IMR-90 (cell line): ENCODE measurements around the gene JMJD1C. TPM values are rescaled to one million over a fixed set of nuclear protein-coding genes. Genes with fewer than 3 reads are reported as not detected.

Experiments used
- ATAC-seq: fragments of 200-7000 bp; cut with Tn5 transposase; 2 replicates; pipeline ENCODE4 v1.9.1; 2020; ENCODE audit warnings: low read depth, mild to moderate bottlenecking, moderate library complexity
- BruUV-seq: library from RNA; stranded (reverse); fragments of 400-500 nt; replicated peaks from 2 replicates; lab custom pipeline; 2021; lab: Mats Ljungman, UMichigan
- CTCF ChIA-PET: fragments of 300-600 bp; formaldehyde crosslinking; extraction: SDS; loops from one replicate; lab custom pipeline; 2021; ENCODE audit warnings: antibody characterized with exemption; lab: Yijun Ruan, JAX
- POLR2A ChIA-PET: fragments of 300-600 bp; sonication (Branson Sonifier 250); formaldehyde crosslinking; loops from one replicate; lab custom pipeline; 2022; ENCODE audit warnings: antibody characterized with exemption; ENCODE audit not compliant: unreplicated experiment; lab: Charles Lee
- DNase-seq: peaks from one replicate; pipeline ENCODE4 v3.0.0; 2013
- H2AFZ ChIP-seq: replicated peaks from 2 replicates; pipeline ENCODE3; 2013; ENCODE audit warnings: low read length, mild to moderate bottlenecking; ENCODE audit not compliant: poor library complexity
- H2AK5ac ChIP-seq: 2 replicates; pipeline ENCODE4 v1.6.1; 2013; ENCODE audit warnings: low read depth, low read length, inconsistent platforms
- H2AK9ac ChIP-seq: replicated peaks from 2 replicates; pipeline ENCODE3; 2013; ENCODE audit warnings: mild to moderate bottlenecking, low read depth, low read length, moderate library complexity; ENCODE audit not compliant: poor library complexity
- H2BK120ac ChIP-seq: 2 replicates; pipeline ENCODE4 v1.6.1; 2013; ENCODE audit warnings: low read depth, low read length, inconsistent platforms
- H2BK15ac ChIP-seq: 3 replicates; pipeline ENCODE4 v1.6.1; 2013; ENCODE audit warnings: low read depth, low read length, inconsistent platforms
- H2BK20ac ChIP-seq: 2 replicates; pipeline ENCODE4 v1.6.1; 2013; ENCODE audit warnings: low read depth, mild to moderate bottlenecking, inconsistent platforms, low read length, moderate library complexity
- H2BK5ac ChIP-seq: 2 replicates; pipeline ENCODE4 v1.6.1; 2013; ENCODE audit warnings: mild to moderate bottlenecking, low read depth, low read length, inconsistent platforms; ENCODE audit not compliant: poor library complexity, severe bottlenecking
- H3K14ac ChIP-seq: replicated peaks from 2 replicates; pipeline ENCODE4 v1.6.1; 2013; ENCODE audit warnings: low read depth, low read length, inconsistent platforms
- H3K18ac ChIP-seq: 2 replicates; pipeline ENCODE4 v1.6.1; 2013; ENCODE audit warnings: low read depth, low read length, control low read depth
- H3K23ac ChIP-seq: 2 replicates; pipeline ENCODE4 v1.6.1; 2013; ENCODE audit warnings: low read depth, low read length, inconsistent platforms
- H3K27ac ChIP-seq: 2 replicates; pipeline ENCODE4 v1.5.1; 2013; ENCODE audit warnings: mild to moderate bottlenecking, control low read depth, low read length; ENCODE audit not compliant: insufficient read depth
- H3K27me3 ChIP-seq: 2 replicates; pipeline ENCODE4 v1.6.1; 2013; ENCODE audit warnings: low read length; ENCODE audit not compliant: control insufficient read depth, insufficient read depth
- H3K36me3 ChIP-seq: 2 replicates; pipeline ENCODE4 v1.6.1; 2013; ENCODE audit warnings: low read length, mixed read lengths; ENCODE audit not compliant: control insufficient read depth, insufficient read depth
- H3K4ac ChIP-seq: 2 replicates; pipeline ENCODE4 v1.6.1; 2013; ENCODE audit warnings: low read depth, low read length, inconsistent platforms
- H3K4me1 ChIP-seq: 2 replicates; pipeline ENCODE4 v1.6.1; 2013; ENCODE audit warnings: low read length, mixed read lengths; ENCODE audit not compliant: control insufficient read depth, insufficient read depth
- H3K4me2 ChIP-seq: 2 replicates; pipeline ENCODE4 v1.6.1; 2013; ENCODE audit warnings: low read depth, mild to moderate bottlenecking, control low read depth, low read length, moderate library complexity
- H3K4me3 ChIP-seq: 2 replicates; pipeline ENCODE4 v1.5.1; 2013; ENCODE audit warnings: low read depth, mild to moderate bottlenecking, control low read depth, low read length, moderate library complexity; ENCODE audit not compliant: insufficient read depth
- H3K56ac ChIP-seq: 2 replicates; pipeline ENCODE4 v1.6.1; 2013; ENCODE audit warnings: low read length, inconsistent platforms; ENCODE audit not compliant: insufficient read depth; ENCODE audit errors: extremely low read depth
- H3K79me1 ChIP-seq, 2 experiments: 2 replicates each; pipeline ENCODE4 v1.6.1; 2013; ENCODE audit warnings: low read length in 2 of 2, inconsistent platforms in 1 of 2, low read depth in 1 of 2
- H3K9ac ChIP-seq: 2 replicates; pipeline ENCODE4 v1.6.1; 2013; ENCODE audit warnings: low read depth, low read length, control low read depth
- H3K9me1 ChIP-seq: 2 replicates; pipeline ENCODE4 v1.6.1; 2013; ENCODE audit warnings: low read length, inconsistent platforms; ENCODE audit not compliant: insufficient read depth
- H3K9me3 ChIP-seq: 2 replicates; pipeline ENCODE4 v1.6.1; 2013; ENCODE audit warnings: low read length; ENCODE audit not compliant: control insufficient read depth, insufficient read depth
- H4K20me1 ChIP-seq: 2 replicates; pipeline ENCODE4 v1.6.1; 2013; ENCODE audit warnings: low read length, inconsistent platforms; ENCODE audit not compliant: insufficient read depth
- H4K5ac ChIP-seq: 2 replicates; pipeline ENCODE4 v1.6.1; 2013; ENCODE audit warnings: mild to moderate bottlenecking, low read depth, low read length, control low read depth
- H4K8ac ChIP-seq, 2 experiments: 2 replicates each; pipeline ENCODE4 v1.6.1; 2013; ENCODE audit warnings: low read depth in 2 of 2, low read length in 2 of 2, control low read depth in 1 of 2, inconsistent platforms in 1 of 2
- H4K91ac ChIP-seq: 2 replicates; pipeline ENCODE4 v1.6.1; 2013; ENCODE audit warnings: low read depth, low read length, inconsistent platforms; ENCODE audit not compliant: insufficient read depth
- BHLHE40 ChIP-seq: fragments of 150-350 bp; IDR thresholded peaks from 2 replicates; pipeline ENCODE4 v1.6.1; 2016; ENCODE audit warnings: mild to moderate bottlenecking, low read depth, low read length
- CEBPB ChIP-seq: IDR thresholded peaks from 2 replicates; pipeline ENCODE4 v1.6.1; 2012; ENCODE audit warnings: low read depth, low read length, improper control_type of control experiment
- CHD1 ChIP-seq: IDR thresholded peaks from 2 replicates; pipeline ENCODE4 v1.6.1; 2012; ENCODE audit warnings: low read depth, low read length, improper control_type of control experiment
- CTCF ChIP-seq: conservative IDR thresholded peaks from 2 replicates; pipeline ENCODE4 v1.5.1; 2012; ENCODE audit warnings: mild to moderate bottlenecking, low read depth, low read length, improper control_type of control experiment
- ELK1 ChIP-seq: fragments of 150-350 bp; IDR thresholded peaks from 2 replicates; pipeline ENCODE4 v1.6.1; 2016; ENCODE audit warnings: low read depth, mild to moderate bottlenecking, low read length, moderate library complexity, borderline replicate concordance
- FOS ChIP-seq: fragments of 150-350 bp; IDR thresholded peaks from 2 replicates; pipeline ENCODE4 v1.6.1; 2016; ENCODE audit warnings: low read depth, low read length
- MAFK ChIP-seq: IDR thresholded peaks from 2 replicates; pipeline ENCODE4 v1.6.1; 2012; ENCODE audit warnings: low read depth, low read length, improper control_type of control experiment
- MAZ ChIP-seq: IDR thresholded peaks from 2 replicates; pipeline ENCODE4 v1.6.1; 2012; ENCODE audit warnings: low read depth, mild to moderate bottlenecking, low read length, improper control_type of control experiment, moderate library complexity, borderline replicate concordance
- MXI1 ChIP-seq: IDR thresholded peaks from 2 replicates; pipeline ENCODE4 v1.6.1; 2012; ENCODE audit warnings: low read depth, mild to moderate bottlenecking, low read length, moderate library complexity, borderline replicate concordance
- NFE2L2 ChIP-seq: fragments of 150-350 bp; IDR thresholded peaks from 2 replicates; pipeline ENCODE4 v1.6.1; 2016; ENCODE audit warnings: low read depth, mild to moderate bottlenecking, low read length
- POLR2A ChIP-seq: IDR thresholded peaks from 2 replicates; pipeline ENCODE4 v1.6.1; 2012; ENCODE audit warnings: mild to moderate bottlenecking, low read depth, low read length
- RAD21 ChIP-seq: IDR thresholded peaks from 2 replicates; pipeline ENCODE4 v1.6.1; 2012; ENCODE audit warnings: low read length, improper control_type of control experiment
- RCOR1 ChIP-seq: IDR thresholded peaks from 2 replicates; pipeline ENCODE4 v1.6.1; 2012; ENCODE audit warnings: mild to moderate bottlenecking, low read length, improper control_type of control experiment; ENCODE audit not compliant: insufficient replicate concordance
- RFX5 ChIP-seq: IDR thresholded peaks from 2 replicates; pipeline ENCODE4 v1.8.0; 2012; ENCODE audit warnings: low read depth, mild to moderate bottlenecking, low read length, moderate library complexity
- SMC3 ChIP-seq: fragments of 150-350 bp; IDR thresholded peaks from 2 replicates; pipeline ENCODE4 v1.6.1; 2016; ENCODE audit warnings: low read depth, mild to moderate bottlenecking, antibody characterized with exemption, low read length, moderate library complexity
- USF2 ChIP-seq: fragments of 150-350 bp; IDR thresholded peaks from 2 replicates; pipeline ENCODE4 v1.6.1; 2017; ENCODE audit warnings: mild to moderate bottlenecking, antibody characterized with exemption, low read length, low read depth
- WGBS, 2 experiments: methylation state at CpG; one replicate each; pipeline versions ENCODE4 v1.1.5 to v1.1.7; 2013; ENCODE audit warnings: missing lambda C conversion rate in 2 of 2; ENCODE audit not compliant: insufficient read length in 1 of 2; ENCODE audit errors: extremely low coverage in 2 of 2; 5-methylcytosine and 5-hydroxymethylcytosine counted together
- dilution Hi-C: fragments of 300-500 bp; cut with HindIII; formaldehyde crosslinking; loops from one replicate; pipeline ENCODE4 v1.14.3; 2018; ENCODE audit warnings: low sequenced_read_pairs; ENCODE audit not compliant: unreplicated experiment
- in situ Hi-C: fragments of 300-500 bp; cut with MboI; formaldehyde crosslinking; loops from 3 replicates; pipeline ENCODE4 v1.14.3; 2019; ENCODE audit warnings: low sequenced_read_pairs, inconsistent platforms, mixed read lengths
- intact Hi-C: fragments of 100-400 bp; cut with micrococcal nuclease; formaldehyde crosslinking; loops from 2 replicates; pipeline ENCODE4 v1.10.0; 2022
- polyA plus RNA-seq, 3 experiments: library from polyadenylated mRNA; depleted of rRNA; stranded (reverse); fragments of >200 nt; gene quantifications; 2 replicates each; pipeline ENCODE4 v1.2.3, GENCODE V29; 2012; ENCODE audit warnings: low replicate concordance in 1 of 3
- total RNA-seq: library from RNA; depleted of rRNA; stranded (reverse); fragments of >200 nt; gene quantifications from 2 replicates; pipeline ENCODE4 v1.2.3, GENCODE V29; 2012

Gene JMJD1C
- total and polyA plus RNA-seq, 2 of the 4 experiments (the other 2 are of a cell fraction): 15.6 to 96.8 TPM

GRCh38 chr10:63241841-63242281, 223.9 kb downstream of the JMJD1C start:
- WGBS, 2 experiments: no CpG with 5 or more reads among the region's 2 CpGs
- Histone ChIP-seq H2BK20ac (no peak overlapping the region), H2BK5ac (no peak overlapping the region), H3K27ac (no peak overlapping the region), H3K4ac (no peak overlapping the region), H4K5ac (no peak overlapping the region), H3K27me3 (no peaks in the 10 kb centered on the region), H2AK9ac (no peak overlapping the region), H4K8ac (no peak overlapping the region), H3K4me3 (no peak overlapping the region), H3K79me1 (peaks cover 10 to 74% of the 10 kb centered on the region in 2 experiments; a peak in 3 of 4 replicates), H2AFZ (no peak overlapping the region), H3K56ac (no peak overlapping the region), H2BK120ac (no peak overlapping the region), H2BK15ac (no peak overlapping the region), H3K9ac (no peak overlapping the region), H3K36me3 (no peaks in the 10 kb centered on the region), H3K14ac (no peak overlapping the region), H3K23ac (no peak overlapping the region), H2AK5ac (no peak overlapping the region), H3K9me1 (peaks cover 5% of the 10 kb centered on the region; the same call in 1 of the 2 replicates), H4K91ac (no peak overlapping the region), H3K9me3 (no peaks in the 10 kb centered on the region), H4K20me1 (peaks cover 41% of the 10 kb centered on the region), H3K4me2 (no peak overlapping the region), H3K4me1 (peaks cover 11% of the 10 kb centered on the region), H3K18ac (no peak overlapping the region)
- ChIA-PET CTCF (no interaction called here), POLR2A (interaction anchor here (0.6 kb wide), 1 partner anchor 21 kb away, joined by 3 read pairs; no protein-coding TSS in a partner anchor)
- in situ Hi-C loops: no loop called here
- DNase-seq: no peak
- no peak for ATAC-seq
- BruUV-seq: no TSS peak
- dilution Hi-C loops: no loop called here
- TF ChIP-seq RFX5: no peak
- no peak for TF ChIP-seq CHD1
- TF ChIP-seq POLR2A: no peak
- no peak for TF ChIP-seq FOS
- TF ChIP-seq USF2: no peak
- TF ChIP-seq CEBPB: no peak
- no peak for TF ChIP-seq MAZ
- no peak for TF ChIP-seq CTCF
- TF ChIP-seq MXI1: no peak
- no peak for TF ChIP-seq MAFK
- TF ChIP-seq NFE2L2: no peak
- TF ChIP-seq ELK1: no peak
- no peak for TF ChIP-seq SMC3
- TF ChIP-seq RAD21: no peak
- TF ChIP-seq BHLHE40: no peak
- no peak for TF ChIP-seq RCOR1
- intact Hi-C loops: no loop called here
